K562 (cell line): ENCODE results near the gene GALNT9. TPM values are rescaled to one million over a fixed set of nuclear protein-coding genes. Genes with fewer than 3 reads are reported as not detected.

Experiments
- ATAC-seq: fragments of 200-7000 bp; cut with Tn5 transposase; 3 replicates; pipeline ENCODE4 v1.9.1; 2020; ENCODE audit warnings: moderate library complexity
- BruUV-seq: library from RNA; stranded (reverse); fragments of 400-500 nt; replicated peaks from 2 replicates; lab custom pipeline; 2021; lab: Mats Ljungman, UMichigan
- CTCF ChIA-PET: fragments of 300-600 bp; formaldehyde crosslinking; extraction: SDS; loops from one replicate; lab custom pipeline; 2021; ENCODE audit warnings: low intra/inter-chr PET ratio; lab: Yijun Ruan, JAX
- POLR2A ChIA-PET: fragments of 300-600, 350-650 bp; sonication (Branson Sonifier 250); formaldehyde crosslinking; extraction: SDS; loops from one replicate; lab custom pipeline; 2021; ENCODE audit warnings: antibody characterized with exemption, inconsistent platforms; lab: Yijun Ruan, JAX
- DNase-seq, 4 experiments: peaks; one replicate each; pipeline versions ENCODE4 v3.0.0 to v3.0.0-alpha.2; 2011 to 2018; ENCODE audit warnings: low spot score in 3 of 4, mixed read lengths in 3 of 4; ENCODE audit errors: extremely low read depth in 1 of 4
- FAIRE-seq: peaks from 2 replicates; lab custom pipeline; 2011; peaks lifted over from hg19 to GRCh38; lab: Jason Lieb, UNC
- H2AFZ ChIP-seq: 2 replicates; pipeline ENCODE4 v1.6.0; 2011; ENCODE audit warnings: low read depth, low read length, control low read depth, inconsistent platforms
- H3K27ac ChIP-seq: fragments of 200-600 bp; 3 replicates; pipeline ENCODE4 v1.8.0; 2011; ENCODE audit warnings: low read depth, mild to moderate bottlenecking, control low read depth, inconsistent platforms, low read length, moderate library complexity, mixed read lengths; ENCODE audit errors: extremely low read depth
- H3K27me3 ChIP-seq, 2 experiments: fragments of 300-600 bp in 1 of 2; 2 replicates in 1 of 2; 3 replicates in 1 of 2; pipeline versions ENCODE4 v1.6.0 to v1.8.0; 2011; ENCODE audit warnings: inconsistent platforms in 2 of 2, low read length in 2 of 2, mild to moderate bottlenecking in 1 of 2, mixed read lengths in 1 of 2, moderate library complexity in 1 of 2; ENCODE audit not compliant: control insufficient read depth in 2 of 2, insufficient read depth in 2 of 2
- H3K36me3 ChIP-seq: fragments of 300-600 bp; 3 replicates; pipeline ENCODE4 v1.8.0; 2011; ENCODE audit warnings: mild to moderate bottlenecking, low read length, inconsistent platforms; ENCODE audit not compliant: control insufficient read depth, insufficient read depth
- H3K4me1 ChIP-seq, 2 experiments: fragments of 200-600 bp in 1 of 2; replicated peaks in 1 of 2; 2 replicates in 1 of 2; 3 replicates in 1 of 2; pipeline versions ENCODE4 v1.5.1 to v1.8.0; 2011; ENCODE audit warnings: inconsistent platforms in 2 of 2, low read length in 2 of 2, mild to moderate bottlenecking in 1 of 2, mixed read lengths in 1 of 2, moderate library complexity in 1 of 2; ENCODE audit not compliant: control insufficient read depth in 2 of 2, insufficient read depth in 2 of 2
- H3K4me2 ChIP-seq: 2 replicates; pipeline ENCODE4 v1.6.1; 2011; ENCODE audit warnings: low read length, control low read depth, inconsistent platforms, mixed read lengths; ENCODE audit not compliant: insufficient read depth
- H3K4me3 ChIP-seq: fragments of 200-600 bp; sonication (generic), shearing (Covaris generic); 2 replicates; pipeline ENCODE4 v1.5.1; 2016; ENCODE audit warnings: control low read depth, inconsistent platforms
- H3K79me2 ChIP-seq: fragments of 200-600 bp; 3 replicates; pipeline ENCODE4 v1.8.0; 2011; ENCODE audit warnings: low read length, inconsistent platforms; ENCODE audit not compliant: control insufficient read depth, insufficient read depth
- H3K9ac ChIP-seq, 2 experiments: 2 replicates each; pipeline versions ENCODE4 v1.6.0 to v1.6.1; 2011; ENCODE audit warnings: low read depth in 2 of 2, low read length in 2 of 2, control low read depth in 1 of 2, inconsistent platforms in 1 of 2, mild to moderate bottlenecking in 1 of 2, mixed read lengths in 1 of 2; ENCODE audit not compliant: insufficient read depth in 1 of 2
- H3K9me1 ChIP-seq: one replicate; pipeline ENCODE4 v1.6.0; 2011; ENCODE audit warnings: inconsistent platforms, mild to moderate bottlenecking, low read length, moderate library complexity; ENCODE audit not compliant: control insufficient read depth, insufficient read depth
- H3K9me3 ChIP-seq: replicated peaks from 2 replicates; pipeline ENCODE4 v1.5.1; 2011; ENCODE audit warnings: low read depth, low read length, inconsistent platforms; ENCODE audit not compliant: control insufficient read depth, insufficient read depth
- H4K20me1 ChIP-seq: replicated peaks from 2 replicates; pipeline ENCODE4 v1.6.1; 2011; ENCODE audit warnings: low read length, inconsistent platforms, mixed read lengths; ENCODE audit not compliant: control insufficient read depth, insufficient read depth
- EWSR1 ChIP-seq: fragments of 450-650 bp; IDR thresholded peaks from 2 replicates; pipeline ENCODE4 v1.6.1; 2018; ENCODE audit warnings: borderline replicate concordance, mild to moderate bottlenecking, low read depth, moderate library complexity; ENCODE audit not compliant: partially characterized antibody
- FOXA1 ChIP-seq: fragments of 450-650 bp; IDR thresholded peaks from 2 replicates; pipeline ENCODE4 v1.6.1; 2016; ENCODE audit warnings: mild to moderate bottlenecking, borderline replicate concordance
- HOMEZ ChIP-seq: fragments of 250-450 bp; sonication (Bioruptor Pico); IDR thresholded peaks from 2 replicates; pipeline ENCODE4 v1.4.0; 2020; ENCODE audit warnings: mild to moderate bottlenecking, moderate library complexity
- OTX1 ChIP-seq: fragments of 450-650 bp; formaldehyde crosslinking; IDR thresholded peaks from 2 replicates; pipeline ENCODE4 v1.4.0; 2022; ENCODE audit warnings: mild to moderate bottlenecking
- PHF8 ChIP-seq: fragments of 200-600 bp; sonication (generic); IDR thresholded peaks from 2 replicates; pipeline ENCODE4 v1.6.1; 2012; ENCODE audit warnings: mixed run types, mild to moderate bottlenecking, inconsistent platforms, low read length, moderate library complexity, borderline replicate concordance
- PREB ChIP-seq: sonication (generic); formaldehyde crosslinking; IDR thresholded peaks from 2 replicates; pipeline ENCODE4 v1.8.1; 2023; ENCODE audit warnings: mild to moderate bottlenecking, missing genetic modification reagents
- SMAD3 ChIP-seq: fragments of 450-650 bp; formaldehyde crosslinking; conservative IDR thresholded peaks from 2 replicates; pipeline ENCODE4 v1.4.0; 2020; ENCODE audit warnings: mild to moderate bottlenecking
- SMARCC2 ChIP-seq: fragments of 450-650 bp; IDR thresholded peaks from 2 replicates; pipeline ENCODE4 v1.6.1; 2017; ENCODE audit warnings: antibody characterized with exemption, moderate library complexity, mild to moderate bottlenecking, low read depth
- STAT5A ChIP-seq: IDR thresholded peaks from 2 replicates; pipeline ENCODE4 v1.6.1; 2012; ENCODE audit warnings: low read length, inconsistent platforms, borderline replicate concordance
- ZBTB33 ChIP-seq: sonication (generic); formaldehyde crosslinking; IDR thresholded peaks from 2 replicates; pipeline ENCODE4 v1.8.1; 2023; ENCODE audit warnings: mild to moderate bottlenecking, missing genetic modification reagents
- ZBTB43 ChIP-seq: sonication (generic); formaldehyde crosslinking; IDR thresholded peaks from 2 replicates; pipeline ENCODE4 v1.8.0; 2023; ENCODE audit warnings: mild to moderate bottlenecking, missing genetic modification reagents
- WGBS: fragments of 100-300 bp; shearing (Covaris generic); methylation state at CpG from one replicate; pipeline ENCODE4 v1.1.6; 2016; ENCODE audit warnings: low coverage, mixed read lengths; ENCODE audit not compliant: insufficient coverage; ENCODE audit errors: missing lambda C conversion rate; 5-methylcytosine and 5-hydroxymethylcytosine counted together
- in situ Hi-C: fragments of 300-500 bp; cut with MboI; formaldehyde crosslinking; loops from 4 replicates; pipeline ENCODE4 v1.15.0; 2018; ENCODE audit warnings: inconsistent platforms, mixed read lengths
- intact Hi-C: fragments of 100-400 bp; cut with micrococcal nuclease; formaldehyde crosslinking; loops from 2 replicates; pipeline ENCODE4 v1.14.2; 2022
- polyA plus RNA-seq, 8 experiments: library from polyadenylated mRNA; depleted of rRNA in 4 of 8; stranded (reverse) in 5 of 8; unstranded in 3 of 8; fragments of >200 nt; fragmentation: Nextera tagmentation in 2 of 8; fragmentation: Illumina TruSeq in 1 of 8; extraction: Ambion mirVana in 2 of 8; extraction: Trizol in 1 of 8; gene quantifications; 2 replicates each; pipeline versions ENCODE4 v1.2.1 to v1.2.3, GENCODE V29; 2011 to 2014; ENCODE audit warnings: inconsistent platforms in 1 of 8, missing spikeins in 1 of 8
- total RNA-seq, 7 experiments: library from RNA; depleted of rRNA in 6 of 7; stranded (reverse); fragments of >200 nt in 6 of 7; fragmentation: Illumina TruSeq in 2 of 7; extraction: Trizol in 2 of 7; gene quantifications; 2 replicates each; pipeline versions ENCODE4 v1.2.1 to v1.2.3, GENCODE V29; 2011 to 2021; ENCODE audit warnings: low replicate concordance in 1 of 7

The GALNT9 gene
- total and polyA plus RNA-seq, 9 of the 15 experiments (the other 6 are each of a cell fraction or from before 2014, with no cell fraction given), result not detected

GRCh38 chr12:132377147-132377546 lies 47.8 kb upstream of the GALNT9 start:
- CTCF ChIA-PET, result no interaction called here
- no CpG with 5 or more reads among the region's 2 CpGs for WGBS
- H3K4me1 ChIP-seq, result no peaks in the 10 kb centered on the region; a peak in 1 of 5 replicates
- H3K4me2 ChIP-seq, result no peak overlapping the region
- in situ Hi-C loops, result no loop called here
- H2AFZ ChIP-seq, result no peak overlapping the region
- intact Hi-C loops, result no loop called here
- H4K20me1 ChIP-seq, result no peaks in the 10 kb centered on the region
- no TSS peak for BruUV-seq
- no peak overlapping the region for H3K9ac ChIP-seq
- no peaks in the 10 kb centered on the region for H3K36me3 ChIP-seq
- no peaks in the 10 kb centered on the region for H3K9me1 ChIP-seq
- H3K9me3 ChIP-seq, result no peaks in the 10 kb centered on the region
- no peak overlapping the region for H3K27ac ChIP-seq
- H3K27me3 ChIP-seq, result peaks cover 17 to 66% of the 10 kb centered on the region in 2 experiments
- no peak for FAIRE-seq
- no peak for DNase-seq
- no peak overlapping the region for H3K4me3 ChIP-seq
- ATAC-seq, result no peak
- no peaks in the 10 kb centered on the region for H3K79me2 ChIP-seq
- POLR2A ChIA-PET, result no interaction called here
- no peak for TF ChIP-seq OTX1 (CRISPR knock-in tag)
- TF ChIP-seq ZBTB33 (CRISPR knock-in tag), result no peak
- no peak for TF ChIP-seq PHF8
- TF ChIP-seq SMARCC2, result no peak
- no peak for TF ChIP-seq SMAD3
- TF ChIP-seq EWSR1, result no peak
- TF ChIP-seq FOXA1, result no peak
- no peak for TF ChIP-seq ZBTB43
- no peak for TF ChIP-seq PREB (CRISPR knock-in tag)
- TF ChIP-seq HOMEZ (CRISPR knock-in tag), result no peak
- TF ChIP-seq STAT5A, result no peak
